ENCODE results near the gene CEP192.
A peak's percentile ranks its signal among the peaks of the same experiment; 100 is the strongest.
"Not testable (repeated sequence)": the region's sequence is repeated elsewhere in the genome, so short reads cannot be mapped to it uniquely, and the experiment has no call there.

Gene CEP192

GRCh38 chr18:12990123-12990475, 1.1 kb upstream of the CEP192 start:
- DNase-seq (ENCODE audit: low spot score): no peak

- peak; percentile 37 for DNase-seq (ENCODE audit: low spot score)
Measured at GRCh38 chr18:12990641-12990966, 558 bp upstream of the CEP192 start.

GRCh38 chr18:12991821-12992179, 638 bp downstream of the CEP192 start:
- no peak for DNase-seq (ENCODE audit: low spot score)

GRCh38 chr18:12993439-12993838, 2.3 kb downstream of the CEP192 start:
- DNase-seq (ENCODE audit: low spot score): no peak

- DNase-seq (ENCODE audit: low spot score): no peak
Measured at GRCh38 chr18:12995424-12995823, 4.3 kb downstream of the CEP192 start.

GRCh38 chr18:12995952-12996477, 4.9 kb downstream of the CEP192 start:
- DNase-seq (ENCODE audit: low spot score): no peak

GRCh38 chr18:12996661-12997292, 5.6 kb downstream of the CEP192 start:
- no peak for DNase-seq (ENCODE audit: low spot score)

- not testable (repeated sequence) for DNase-seq (ENCODE audit: low spot score)
Measured at GRCh38 chr18:12997330-12997729, 6.2 kb downstream of the CEP192 start.

- DNase-seq (ENCODE audit: low spot score): no peak
Measured at GRCh38 chr18:12998332-12999060, 7.3 kb downstream of the CEP192 start.

- DNase-seq (ENCODE audit: low spot score): peak; percentile 79
Measured at GRCh38 chr18:13003466-13003896, 12.3 kb downstream of the CEP192 start.

GRCh38 chr18:13004396-13004795, 13.2 kb downstream of the CEP192 start:
- DNase-seq (ENCODE audit: low spot score): no peak

GRCh38 chr18:13005289-13005688, 14.1 kb downstream of the CEP192 start:
- no peak for DNase-seq (ENCODE audit: low spot score)

GRCh38 chr18:13006531-13007247, 15.5 kb downstream of the CEP192 start:
- no peak for DNase-seq (ENCODE audit: low spot score)

- no peak for DNase-seq (ENCODE audit: low spot score)
Measured at GRCh38 chr18:13007248-13007560, 16.0 kb downstream of the CEP192 start.

- DNase-seq (ENCODE audit: low spot score): no peak
Measured at GRCh38 chr18:13011719-13012118, 20.6 kb downstream of the CEP192 start.

- no peak for DNase-seq (ENCODE audit: low spot score)
Measured at GRCh38 chr18:13014232-13014631, 23.1 kb downstream of the CEP192 start.

GRCh38 chr18:13014818-13015217, 23.7 kb downstream of the CEP192 start:
- DNase-seq (ENCODE audit: low spot score): no peak

- DNase-seq (ENCODE audit: low spot score): no peak
Measured at GRCh38 chr18:13017247-13017875, 26.2 kb downstream of the CEP192 start.

- no peak for DNase-seq (ENCODE audit: low spot score)
Measured at GRCh38 chr18:13018374-13018773, 27.2 kb downstream of the CEP192 start.

- no peak for DNase-seq (ENCODE audit: low spot score)
Measured at GRCh38 chr18:13019301-13019700, 28.1 kb downstream of the CEP192 start.

GRCh38 chr18:13022644-13023043, 31.5 kb downstream of the CEP192 start:
- DNase-seq (ENCODE audit: low spot score): no peak

GRCh38 chr18:13025233-13025632, 34.1 kb downstream of the CEP192 start:
- DNase-seq (ENCODE audit: low spot score): no peak
